Lung (tissue), 12 donors: ENCODE results near the gene RUNDC1. TPM values are rescaled to one million over a fixed set of nuclear protein-coding genes. Genes with fewer than 3 reads are reported as not detected.
A peak's percentile ranks its signal among the peaks of the same experiment; 100 is the strongest.

Experiments
- ATAC-seq: fragments of 200-7000 bp; cut with Tn5 transposase; one replicate; pipeline ENCODE4 v1.9.1; 2020; ENCODE audit warnings: moderate number of reproducible peaks; ENCODE audit not compliant: insufficient read depth, low FRiP score
- DNase-seq, 3 donors: peaks; one replicate each; pipeline ENCODE4 v3.0.0-alpha.2; 2013 to 2017
- H3K27ac ChIP-seq, 2 donors: one replicate each; pipeline ENCODE4 v1.5.1; 2013; ENCODE audit warnings: mild to moderate bottlenecking in 2 of 2, moderate library complexity in 2 of 2, control low read depth in 1 of 2, inconsistent platforms in 1 of 2, low read depth in 1 of 2, low read length in 1 of 2
- H3K27me3 ChIP-seq, 3 donors: one replicate each; pipeline ENCODE4 v1.5.1; 2013; ENCODE audit warnings: low read length in 2 of 3; ENCODE audit not compliant: control insufficient read depth in 3 of 3, insufficient read depth in 3 of 3
- H3K36me3 ChIP-seq, 4 donors: one replicate each; pipeline ENCODE4 v1.5.1; 2013; ENCODE audit warnings: low read length in 4 of 4, mild to moderate bottlenecking in 1 of 4, moderate library complexity in 1 of 4; ENCODE audit not compliant: control insufficient read depth in 4 of 4, insufficient read depth in 4 of 4
- H3K4me1 ChIP-seq, 5 donors: one replicate each; pipeline ENCODE4 v1.5.1; 2013; ENCODE audit warnings: low read length in 5 of 5, mild to moderate bottlenecking in 2 of 5, moderate library complexity in 1 of 5; ENCODE audit not compliant: control insufficient read depth in 5 of 5, insufficient read depth in 5 of 5
- H3K4me3 ChIP-seq: one replicate; pipeline ENCODE4 v1.5.1; 2013; ENCODE audit warnings: mild to moderate bottlenecking, control low read depth, moderate library complexity
- H3K9ac ChIP-seq, 2 donors: one replicate each; pipeline ENCODE4 v1.5.1; 2013; ENCODE audit warnings: low read length in 2 of 2, control low read depth in 1 of 2; ENCODE audit not compliant: insufficient read depth in 1 of 2
- H3K9me3 ChIP-seq, 4 donors: one replicate each; pipeline ENCODE4 v1.5.1; 2013; ENCODE audit warnings: low read length in 3 of 4, mild to moderate bottlenecking in 1 of 4, moderate library complexity in 1 of 4; ENCODE audit not compliant: control insufficient read depth in 4 of 4, insufficient read depth in 3 of 4
- CTCF ChIP-seq: IDR thresholded peaks from 2 replicates; pipeline ENCODE4 v1.5.1; 2012; ENCODE audit warnings: mild to moderate bottlenecking; ENCODE audit errors: control extremely low read depth, extremely low read depth
- WGBS, 2 donors: extraction: QIAGEN DNeasy Blood & Tissue Kit; methylation state at CpG; one replicate each; pipeline ENCODE4 v1.1.7; 2013; 5-methylcytosine and 5-hydroxymethylcytosine counted together
- polyA plus RNA-seq, 2 donors: library from polyadenylated mRNA; stranded (reverse); fragments of 200-250 nt; gene quantifications; one replicate each; pipeline ENCODE4 v1.2.1, GENCODE V29; 2013
- total RNA-seq, 2 donors: library from RNA; depleted of rRNA in 1 of 2; stranded (reverse); fragments of >200 nt in 1 of 2; gene quantifications; one replicate each; pipeline ENCODE4 v1.2.1, GENCODE V29; 2014 to 2021
- donor health status: control.
- donor health status: control.
- donor health status: Bipolar disorder and iron deficiency.
- donor health status: healthy.
- donor health status: DM: yes; HTN: yes; CAD: no.

The RUNDC1 gene
- total and polyA plus RNA-seq, 4 donors: 8.1 to 16.7 (median 10.7) TPM

GRCh38 chr17:42979511-42980273, 673 bp upstream of the RUNDC1 start, which contains the start of gene PTGES3L:
Gene PTGES3L, minus strand, starts transcription at chr17:42980080. Its CDS starts 27 bp downstream, at chr17:42980053.
- WGBS, 2 donors: 33 to 38% methylated on average over 21 of the region's 21 CpGs
- Histone ChIP-seq H3K27ac (peak within 1 kb of the TSS; percentile 90 to 91), H3K9ac (peak within 1 kb of the TSS; percentile 70 to 82), H3K36me3 (peaks cover 0 to 3% (median 0%) of the 10 kb centered on the region in 4 donors), H3K27me3 (no peaks in the 10 kb centered on the region), H3K4me3 (peak within 1 kb of the TSS; percentile 96), H3K9me3 (no peaks in the 10 kb centered on the region), H3K4me1 (peaks cover 0 to 23% (median 10%) of the 10 kb centered on the region in 5 donors)
- TF ChIP-seq CTCF: no peak
- DNase-seq: peak in 2 of 3 donors; percentile 58 to 69
- ATAC-seq: no peak

DNA sequence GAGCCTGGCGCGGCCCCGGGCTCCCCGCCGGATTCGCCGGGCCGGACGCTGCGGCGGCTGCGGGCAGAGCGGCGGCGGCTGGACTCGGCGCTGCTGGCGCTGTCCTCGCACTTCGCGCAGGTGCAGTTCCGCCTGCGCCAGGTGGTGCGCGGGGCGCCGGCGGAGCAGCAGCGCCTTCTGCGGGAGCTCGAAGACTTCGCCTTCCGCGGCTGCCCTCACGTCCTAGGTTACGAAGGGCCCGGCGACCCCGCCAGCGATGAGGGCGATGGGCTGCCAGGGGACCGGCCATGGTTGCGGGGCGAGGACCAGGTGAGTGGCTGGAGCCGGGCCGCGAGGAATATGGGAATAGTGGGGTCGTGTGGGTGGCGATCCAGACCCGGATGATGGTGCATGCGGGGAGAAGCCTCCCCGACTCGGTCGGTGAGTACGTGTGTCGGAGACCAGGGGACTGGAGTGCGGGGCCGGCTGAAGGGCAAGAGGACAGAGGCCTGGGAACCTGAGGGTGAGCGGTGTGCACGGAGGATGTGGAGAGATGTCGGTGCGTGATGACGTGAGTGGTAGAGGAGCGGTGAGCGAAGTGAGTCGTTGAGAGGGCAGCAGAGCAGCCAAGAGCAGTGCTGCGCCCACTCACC, 517 bp downstream of the RUNDC1 start:
- H3K9ac ChIP-seq: peak overlapping the region; percentile 69 to 70
- peak overlapping the region; percentile 90 to 91 for H3K27ac ChIP-seq
- 1% methylated on average over 50 to 67 of the region's 67 CpGs for WGBS, 2 donors
- peaks cover 0 to 23% (median 10%) of the 10 kb centered on the region in 5 donors for H3K4me1 ChIP-seq
- ATAC-seq (peak; percentile 77), DNase-seq (peak; percentile 38 to 40 (median 38))
- no peaks in the 10 kb centered on the region for H3K27me3 ChIP-seq
- H3K9me3 ChIP-seq: no peaks in the 10 kb centered on the region
- peaks cover 0 to 7% (median 3%) of the 10 kb centered on the region in 4 donors for H3K36me3 ChIP-seq
- H3K4me3 ChIP-seq: peak overlapping the region; percentile 96
- TF ChIP-seq CTCF: no peak

DNA sequence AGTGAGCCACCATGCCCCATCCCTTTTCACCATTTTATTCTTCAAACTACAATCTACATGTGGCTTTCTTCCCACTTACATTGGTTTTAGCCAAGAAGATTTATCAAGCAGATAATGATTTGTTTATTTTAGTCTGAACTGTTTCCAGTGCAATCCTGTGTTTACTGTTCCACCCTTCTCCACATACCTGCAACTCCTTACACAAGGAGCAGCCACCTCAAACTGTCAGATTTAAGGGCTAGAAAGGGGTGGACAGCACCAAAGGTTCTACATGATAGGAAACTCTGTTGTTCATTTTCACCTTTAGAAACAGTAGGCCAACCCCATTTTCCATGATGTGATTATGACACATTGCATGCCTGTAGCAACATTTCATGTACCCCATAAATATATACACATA, 1.9 kb downstream of the RUNDC1 start:
- no peaks in the 10 kb centered on the region for H3K27me3 ChIP-seq
- DNase-seq (no peak), ATAC-seq (no peak)
- no peak overlapping the region for H3K4me3 ChIP-seq
- no peak overlapping the region for H3K9ac ChIP-seq
- H3K9me3 ChIP-seq: no peaks in the 10 kb centered on the region
- H3K27ac ChIP-seq: no peak overlapping the region
- TF ChIP-seq CTCF: no peak
- peaks cover 0 to 23% (median 10%) of the 10 kb centered on the region in 5 donors for H3K4me1 ChIP-seq
- peaks cover 4 to 11% (median 7%) of the 10 kb centered on the region in 4 donors for H3K36me3 ChIP-seq
